ENCODE results near the gene LACTBL1.
"Not testable (repeated sequence)": the region's sequence is repeated elsewhere in the genome, so short reads cannot be mapped to it uniquely, and the experiment has no call there.

LACTBL1 gene

DNA sequence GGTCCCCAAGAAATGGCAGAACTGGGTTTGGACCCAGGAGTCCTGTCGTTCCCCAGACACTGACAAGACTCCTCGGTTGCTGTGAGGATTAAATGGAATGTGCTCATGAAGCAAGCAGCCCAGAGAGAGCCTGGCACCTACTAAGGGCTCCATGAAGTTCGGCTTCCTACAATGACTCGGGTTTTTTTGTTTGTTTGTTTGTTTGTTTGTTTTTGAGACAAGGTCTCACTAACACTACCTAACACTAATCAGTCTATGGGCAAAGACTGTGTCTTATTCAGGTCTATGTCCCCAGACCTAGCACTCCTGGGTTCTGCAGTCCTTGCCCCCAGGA, 3.4 kb upstream of the LACTBL1 start:
- no peak for ATAC-seq

DNA sequence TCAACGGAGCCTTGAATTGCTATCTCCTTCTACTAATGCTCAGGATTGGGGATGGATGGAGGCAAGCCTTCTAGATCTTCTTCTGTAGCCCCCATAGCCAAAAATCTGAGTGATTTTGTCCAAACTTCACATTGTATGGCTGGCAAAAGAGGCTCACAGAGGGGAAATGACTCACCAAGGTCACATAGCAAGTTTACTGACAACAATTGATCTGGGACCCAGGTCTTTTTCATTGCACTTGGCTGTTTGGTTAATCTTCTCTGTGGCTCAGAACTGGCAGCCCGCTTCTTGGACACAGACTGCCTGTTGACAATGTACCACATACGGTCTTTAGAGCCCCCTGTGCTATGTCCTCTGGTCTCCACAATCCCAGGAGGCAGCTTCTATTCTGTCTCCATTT, 3.0 kb upstream of the LACTBL1 start:
- ATAC-seq: no peak

DNA sequence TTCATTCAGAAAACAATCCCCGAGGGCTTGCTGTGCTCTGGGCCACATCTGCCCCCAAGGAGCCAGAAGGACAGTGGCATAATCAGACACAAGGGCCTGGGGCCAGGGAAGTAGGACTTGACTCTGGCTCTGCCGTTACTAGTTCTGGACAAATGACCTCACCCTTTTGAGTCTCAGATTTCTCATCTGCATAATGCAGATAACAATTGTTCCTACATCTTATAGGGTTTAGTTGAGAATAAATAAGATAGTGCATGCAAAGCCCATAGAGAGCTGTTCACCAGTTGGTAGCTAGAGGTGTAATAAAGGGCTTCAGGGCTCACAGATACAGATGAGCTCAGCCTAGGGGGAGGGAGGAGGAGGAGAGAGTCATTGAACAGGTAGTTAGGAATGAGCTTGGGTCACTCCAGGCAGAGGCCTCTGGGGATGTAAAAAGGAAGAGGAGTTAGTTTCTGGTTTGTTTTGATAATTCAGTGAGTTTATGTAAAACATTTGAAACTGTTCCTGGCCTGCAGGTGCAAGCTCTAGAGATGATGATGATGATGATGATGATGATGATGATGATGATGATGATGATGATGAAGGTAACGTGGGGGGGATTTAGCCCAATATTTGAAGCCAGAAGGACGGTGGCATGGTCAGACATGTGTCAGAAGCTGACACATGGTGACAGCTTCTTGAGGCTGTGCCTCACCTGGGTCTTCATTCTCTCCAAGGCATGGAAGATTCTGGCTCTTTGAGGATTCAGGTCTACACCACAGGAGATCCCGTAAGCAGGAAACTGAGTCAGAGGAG, 858 bp downstream of the LACTBL1 start:
- no peak for ATAC-seq

DNA sequence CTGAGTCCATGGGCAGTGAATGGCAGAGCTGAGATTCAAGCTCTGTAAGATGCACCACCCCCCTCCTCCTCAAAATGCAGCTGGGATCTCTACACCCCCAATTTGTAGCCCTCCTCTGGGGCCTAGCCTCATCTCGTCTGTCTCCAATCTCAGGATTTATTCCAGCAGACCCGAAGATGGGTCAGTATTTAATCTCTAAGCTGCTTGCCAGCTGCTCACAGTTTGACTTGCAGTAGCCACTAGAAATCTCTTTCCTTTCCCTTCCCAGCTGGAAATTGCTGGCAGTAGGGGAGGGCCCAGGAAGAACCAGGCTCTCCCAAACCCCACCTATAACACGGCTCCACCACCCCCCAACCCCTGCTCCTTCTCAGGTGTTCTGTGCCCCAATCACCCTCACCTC, 1.5 kb downstream of the LACTBL1 start:
- ATAC-seq: no peak

DNA sequence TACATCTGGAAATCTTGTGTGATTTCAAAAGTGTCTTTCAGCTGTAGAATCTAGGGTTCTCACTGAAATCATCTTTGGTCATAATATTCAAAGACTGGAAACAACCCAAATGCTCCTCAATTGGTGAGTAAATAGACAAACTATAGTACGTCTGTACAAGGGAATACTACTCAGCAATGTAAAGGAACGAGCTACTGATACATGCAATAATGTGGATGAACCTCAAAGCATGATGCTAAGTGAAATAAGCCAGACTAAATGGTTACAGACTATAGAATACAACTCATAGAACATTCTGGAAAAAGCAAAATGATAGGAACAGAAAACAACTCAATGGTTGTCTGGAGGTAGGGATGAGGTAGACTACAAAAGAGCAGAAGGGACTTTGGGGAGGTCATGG, 2.6 kb downstream of the LACTBL1 start:
- ATAC-seq: no peak

DNA sequence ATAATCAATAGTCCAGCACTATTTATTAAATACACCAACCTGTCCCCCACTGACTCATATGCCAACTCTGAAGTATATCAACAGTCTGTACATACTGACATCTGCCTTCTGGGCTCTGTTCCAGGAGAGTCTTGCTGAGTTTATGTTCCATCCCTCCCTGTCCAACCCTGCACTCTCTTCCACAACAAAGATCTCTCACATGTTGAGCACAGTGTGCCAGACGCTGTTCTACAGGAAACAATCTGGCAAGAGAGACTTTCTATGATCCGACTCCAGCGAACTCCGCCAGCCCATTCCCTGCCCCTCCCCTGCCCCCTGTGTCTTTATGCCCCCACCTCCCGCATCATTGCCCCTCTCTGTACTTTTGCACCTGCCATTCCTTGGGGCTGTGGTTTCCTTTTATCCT, 3.4 kb downstream of the LACTBL1 start:
- no peak for ATAC-seq

DNA sequence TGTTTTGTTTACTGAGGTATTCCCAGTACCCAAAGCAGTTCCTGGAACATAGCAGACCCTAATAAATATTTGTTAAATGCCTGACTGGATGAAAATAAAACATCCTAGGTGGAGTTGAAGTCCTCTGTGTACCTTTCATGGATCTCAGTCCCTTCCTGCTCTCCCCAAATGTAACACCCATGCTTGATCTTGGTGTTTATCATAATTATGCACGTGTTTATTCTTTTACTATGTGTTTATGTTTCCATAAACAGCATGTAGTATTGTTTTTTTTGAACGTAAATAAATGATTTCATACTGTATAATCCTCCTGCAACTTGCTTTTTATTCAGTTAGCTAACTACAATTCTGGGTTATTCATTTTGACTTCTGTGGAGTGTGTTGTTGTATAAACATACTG, 4.8 kb downstream of the LACTBL1 start:
- no peak for ATAC-seq

DNA sequence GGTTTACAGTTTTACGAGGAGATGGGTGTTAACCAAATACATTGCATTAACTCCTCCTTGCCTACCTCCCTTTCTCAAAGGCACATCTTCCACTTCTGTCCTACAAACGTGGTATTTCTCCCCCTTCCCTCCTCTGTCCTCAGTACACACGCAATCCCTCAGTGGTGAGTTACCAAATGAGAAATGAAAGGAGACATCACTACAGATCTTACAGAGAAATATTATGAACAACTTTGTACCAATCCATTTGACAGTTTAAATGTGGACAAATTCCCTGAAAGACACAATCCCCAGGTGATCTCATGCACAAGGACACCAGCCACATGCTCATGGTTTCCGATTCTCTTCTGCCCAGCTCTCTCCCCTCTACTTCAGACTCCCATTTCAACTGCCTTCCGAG, 6.4 kb downstream of the LACTBL1 start:
- ATAC-seq: no peak

DNA sequence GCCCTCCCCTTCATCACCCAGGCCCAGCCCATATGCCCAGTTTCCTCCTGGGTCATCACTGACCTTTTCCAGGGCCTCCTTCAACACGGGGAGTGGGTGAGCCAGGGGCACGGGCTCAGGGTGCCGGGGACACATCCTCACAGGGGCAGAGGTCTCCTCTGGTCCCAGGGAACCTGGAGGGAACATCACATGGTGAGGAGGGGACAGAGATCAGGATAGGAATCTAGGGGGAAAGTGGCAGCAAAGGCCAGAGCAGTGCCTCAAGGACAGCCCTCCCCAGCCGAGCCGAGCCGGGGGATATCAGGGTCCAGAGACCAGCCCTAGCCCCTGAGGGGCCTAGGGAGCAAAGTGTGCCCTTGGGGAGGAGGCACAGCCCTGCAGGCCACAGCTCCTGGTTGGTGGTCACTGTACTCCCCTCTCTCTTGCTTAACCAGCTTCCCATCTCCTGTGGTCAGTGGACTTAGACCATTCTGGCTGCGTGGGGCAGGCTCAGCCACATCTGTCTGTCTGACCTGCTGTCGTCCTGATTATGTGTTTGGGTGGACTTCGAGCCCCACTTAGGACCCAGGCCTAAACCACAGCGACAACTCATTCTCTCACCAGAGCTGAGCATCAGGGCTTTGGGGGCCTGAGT, 9.5 kb downstream of the LACTBL1 start:
- no peak for ATAC-seq

DNA sequence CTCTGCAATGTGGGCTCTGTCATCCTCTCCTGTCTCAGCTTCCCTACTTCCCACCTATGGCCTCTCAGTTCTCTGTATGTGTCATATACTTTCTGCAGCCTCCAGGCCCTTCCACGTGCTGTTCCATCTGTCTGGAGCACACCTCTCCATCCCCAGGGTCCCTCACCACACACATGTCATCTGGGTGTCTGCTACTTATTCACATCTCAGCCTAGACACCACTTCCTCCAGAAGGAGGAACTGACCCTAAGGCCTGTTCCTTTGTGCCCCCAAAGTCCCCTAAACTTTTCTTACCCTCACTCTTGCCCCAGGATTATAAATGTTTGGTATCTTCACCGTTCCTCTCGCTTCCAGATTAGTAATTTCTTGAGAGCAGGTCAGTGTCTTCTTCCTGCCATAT, 10.1 kb downstream of the LACTBL1 start:
- ATAC-seq: no peak

DNA sequence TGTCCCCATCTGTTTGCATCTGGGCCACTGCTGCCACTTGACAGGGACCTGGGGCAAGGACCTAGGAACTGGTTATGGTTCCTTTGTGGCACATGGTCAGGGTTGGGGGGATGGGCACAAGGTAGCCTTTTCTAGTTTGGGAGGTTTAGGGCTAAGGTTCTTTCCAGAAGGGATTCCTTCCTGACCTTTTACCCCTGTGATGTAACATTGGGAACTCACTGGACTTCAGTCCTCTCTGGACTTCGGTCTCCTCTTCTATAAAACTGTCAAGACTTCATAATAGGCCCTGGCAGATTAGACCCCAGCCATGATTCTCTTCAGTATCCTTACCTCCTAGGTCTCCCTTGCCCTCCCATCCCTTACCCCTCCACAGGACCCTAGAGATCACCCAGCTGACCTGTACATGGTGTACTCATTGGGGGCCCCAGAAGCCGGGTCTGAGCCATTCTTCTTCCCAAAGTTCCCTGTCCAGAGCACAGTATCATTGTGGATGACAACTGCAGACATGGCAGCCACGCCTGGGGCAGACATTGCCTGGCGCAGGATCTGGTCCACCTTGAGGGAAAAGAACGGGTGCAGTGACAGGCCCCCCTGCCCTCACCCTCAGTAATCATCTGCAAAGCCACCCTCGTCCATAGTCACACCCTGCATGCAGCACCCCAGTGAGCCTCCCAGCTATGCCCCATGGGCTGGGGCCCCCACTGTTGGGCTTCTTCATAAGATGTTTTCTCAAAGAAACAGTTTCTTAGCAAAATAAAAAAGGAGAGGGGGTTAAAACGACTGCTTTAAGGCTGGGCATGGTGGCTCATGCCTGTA, 12.9 kb downstream of the LACTBL1 start:
- ATAC-seq: no peak

DNA sequence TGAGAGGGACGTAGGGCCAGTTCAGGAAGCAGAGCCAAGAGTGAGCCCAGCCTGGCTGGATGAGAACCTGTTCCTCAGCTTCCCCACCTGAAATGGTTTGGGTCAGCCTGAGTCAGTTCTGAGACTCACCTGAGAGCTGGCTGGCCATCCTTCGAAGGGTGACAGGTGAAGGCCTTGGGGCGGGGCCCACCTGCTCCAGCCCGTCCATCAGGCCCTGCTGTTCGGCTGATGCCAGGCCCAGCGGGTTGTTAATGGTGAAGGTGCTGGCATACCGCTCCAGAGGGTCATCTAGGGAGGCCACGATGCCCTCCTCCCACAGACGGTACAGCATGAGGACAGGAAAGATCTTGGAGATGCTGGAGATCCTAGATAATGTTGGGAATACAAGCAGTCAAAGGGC, 14.1 kb downstream of the LACTBL1 start:
- no peak for ATAC-seq

DNA sequence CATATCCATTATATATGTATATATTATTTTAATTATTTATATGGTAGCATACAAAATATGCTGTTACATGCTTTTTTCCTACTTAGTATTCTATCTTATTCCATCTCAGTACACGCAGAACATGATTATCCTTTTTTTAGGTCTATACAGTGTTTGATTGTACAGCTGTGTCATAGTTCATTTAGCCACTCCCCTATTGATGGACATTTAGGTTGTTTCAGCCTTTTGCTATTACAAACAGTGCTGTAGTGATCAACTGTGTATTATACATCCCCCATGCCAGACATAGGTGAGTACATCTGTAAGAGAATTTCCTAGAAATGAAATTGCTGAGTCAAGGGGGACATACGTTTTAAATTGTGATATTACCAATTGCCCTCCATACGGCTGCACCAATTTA, 15.6 kb downstream of the LACTBL1 start:
- ATAC-seq: no peak

DNA sequence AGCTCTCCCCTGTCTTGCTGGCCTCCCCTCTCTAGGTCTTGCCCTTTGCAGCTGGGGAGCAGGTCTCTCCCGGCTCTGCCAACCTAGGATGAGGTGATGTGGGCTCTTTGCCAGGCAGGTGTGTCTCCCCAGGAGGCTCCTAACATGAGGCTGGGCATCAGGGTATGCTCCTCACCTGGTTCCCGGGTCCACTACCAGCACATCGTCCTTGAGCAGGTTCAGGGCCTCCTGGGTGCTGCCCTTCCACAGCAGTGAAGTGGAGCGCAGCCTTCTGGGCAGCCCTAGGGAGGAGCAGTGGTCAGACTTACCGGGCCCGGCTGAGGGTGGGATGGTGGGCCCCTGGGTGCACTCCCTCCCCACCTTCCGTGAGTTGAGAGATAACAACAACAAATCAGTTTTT, 17.5 kb downstream of the LACTBL1 start:
- no peak for ATAC-seq

DNA sequence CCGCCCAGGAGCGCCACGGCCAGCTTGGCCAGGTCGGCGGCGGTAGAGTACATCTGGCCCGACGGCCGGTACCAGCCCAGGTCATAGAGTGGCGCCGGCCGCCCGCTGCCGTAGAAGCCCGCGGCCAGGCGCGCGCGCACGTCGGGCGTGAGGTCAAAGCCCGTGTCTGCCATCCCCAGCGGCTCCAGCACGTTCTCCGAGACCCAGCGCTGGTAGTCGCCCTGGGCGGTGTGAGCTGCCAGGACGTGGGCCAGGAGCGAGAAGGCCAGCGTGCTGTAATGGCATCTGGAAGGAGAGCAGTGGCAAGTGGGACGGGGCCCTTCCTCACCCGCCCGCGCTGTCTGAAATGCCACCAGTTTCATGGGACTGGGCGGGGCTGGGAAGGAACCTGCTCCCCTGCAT, 18.9 kb downstream of the LACTBL1 start:
- ATAC-seq: no peak

DNA sequence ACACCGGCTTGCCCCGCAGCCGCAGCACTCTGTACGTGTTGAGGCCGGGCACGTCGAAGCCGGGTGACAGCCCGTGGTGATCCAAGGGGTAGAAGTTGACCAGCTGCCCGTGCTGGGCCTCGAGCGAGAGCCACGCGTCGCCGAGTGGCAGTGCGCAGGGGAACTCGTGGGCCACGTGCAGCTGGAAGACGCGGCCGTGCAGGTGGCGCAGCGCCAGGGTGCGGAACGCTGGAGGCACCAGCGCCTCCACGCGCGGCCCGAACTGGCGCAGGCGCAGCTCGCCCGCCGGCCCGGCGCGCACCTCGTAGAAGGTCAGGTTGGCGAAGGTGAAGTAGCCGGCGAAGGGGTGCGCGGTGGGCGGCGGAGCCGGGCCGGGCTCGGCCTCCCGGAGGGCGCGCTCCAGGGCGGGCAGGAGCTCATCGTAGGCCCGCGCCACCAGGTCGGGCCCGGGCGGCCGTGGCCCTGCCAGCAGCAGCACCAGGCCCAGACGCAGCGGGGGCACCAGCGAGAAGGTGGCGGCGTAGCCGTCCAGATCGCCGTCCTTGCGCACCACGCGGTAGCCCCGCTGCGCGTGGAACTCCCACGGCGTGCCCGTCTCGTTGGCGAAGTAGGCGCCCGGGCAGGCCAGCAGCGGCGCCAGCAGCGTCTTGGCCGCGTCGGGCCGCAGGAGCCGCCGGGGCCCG, 19.5 kb downstream of the LACTBL1 start:
- ATAC-seq: no peak

DNA sequence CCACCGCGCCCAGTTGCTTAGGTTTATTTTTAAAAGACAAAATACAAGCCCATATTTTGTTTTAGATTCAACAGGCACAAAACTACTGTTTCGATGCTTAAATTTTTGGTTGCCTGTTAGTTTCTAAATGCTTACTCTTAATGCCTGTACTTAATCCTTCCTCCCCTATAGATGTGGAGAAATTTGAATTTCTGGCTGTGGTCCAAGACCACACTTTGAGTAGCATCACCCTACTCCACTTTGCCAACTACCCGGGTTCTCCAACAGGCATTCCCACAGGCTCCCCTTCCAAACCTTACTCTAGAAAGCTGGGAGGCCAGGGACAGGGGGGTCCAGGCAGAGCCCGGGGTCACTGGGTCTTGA, 20.0 kb downstream of the LACTBL1 start:
- ATAC-seq: no peak

DNA sequence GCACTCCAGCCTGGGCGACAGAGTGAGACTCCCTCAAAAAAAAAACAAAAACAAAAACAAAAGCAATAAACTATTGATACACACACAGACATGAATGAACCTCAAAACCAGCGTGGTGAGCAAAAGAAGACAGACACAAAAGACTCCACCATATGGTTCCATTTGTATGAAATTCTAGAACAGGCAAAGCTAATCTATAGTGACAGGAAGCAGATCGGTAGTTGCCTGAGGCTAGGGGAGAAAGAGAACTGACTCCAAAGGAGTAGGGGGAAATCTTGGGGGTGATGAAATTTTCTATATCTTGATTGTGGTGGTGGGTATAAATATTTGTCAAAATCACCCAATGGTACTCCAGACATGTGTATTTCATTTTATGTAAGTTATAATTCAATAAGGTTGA, 20.9 kb downstream of the LACTBL1 start:
- no peak for ATAC-seq

DNA sequence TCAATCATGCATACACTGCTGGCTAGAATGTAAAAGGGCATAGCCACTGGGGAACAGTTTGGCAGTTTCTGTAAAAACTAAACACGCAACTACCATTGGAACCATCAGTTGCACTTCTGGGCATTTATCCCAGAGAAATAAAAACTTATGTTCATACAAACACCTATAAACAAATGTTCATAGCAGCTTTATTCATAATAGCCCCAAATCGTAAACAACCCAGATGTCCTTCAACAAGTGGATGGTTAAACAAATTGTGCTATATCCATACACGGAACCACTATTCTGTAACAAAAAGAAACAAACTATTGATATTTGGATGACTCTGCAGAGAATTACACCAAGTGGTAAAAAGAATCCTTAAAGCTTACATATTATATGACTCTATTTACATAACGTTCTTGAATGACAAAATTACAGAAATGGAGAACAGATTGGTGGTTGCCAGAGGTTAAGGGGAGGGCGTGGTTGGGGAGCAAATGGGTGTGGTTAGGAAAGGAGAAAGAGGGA, 22.8 kb downstream of the LACTBL1 start:
- ATAC-seq: no peak

DNA sequence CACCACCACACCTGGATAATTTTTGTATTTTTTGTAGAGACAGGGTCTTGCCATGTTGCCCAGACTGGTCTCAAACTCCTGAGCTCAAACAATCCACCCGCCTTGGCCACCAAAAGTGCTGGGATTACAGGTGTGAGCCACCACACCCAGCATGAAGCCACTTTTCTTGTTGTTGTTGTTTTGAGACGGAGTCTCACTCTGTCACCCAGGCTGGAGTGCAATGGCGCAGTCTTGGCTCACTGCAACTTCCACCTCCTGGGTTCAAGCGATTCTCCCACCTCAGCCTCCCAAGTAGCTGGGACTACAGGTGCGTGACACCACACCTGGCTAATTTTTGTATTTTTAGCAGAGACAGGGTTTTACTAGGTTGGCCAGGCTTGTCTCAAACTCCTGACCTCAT, 27.5 kb downstream of the LACTBL1 start:
- ATAC-seq: not testable (repeated sequence)

DNA sequence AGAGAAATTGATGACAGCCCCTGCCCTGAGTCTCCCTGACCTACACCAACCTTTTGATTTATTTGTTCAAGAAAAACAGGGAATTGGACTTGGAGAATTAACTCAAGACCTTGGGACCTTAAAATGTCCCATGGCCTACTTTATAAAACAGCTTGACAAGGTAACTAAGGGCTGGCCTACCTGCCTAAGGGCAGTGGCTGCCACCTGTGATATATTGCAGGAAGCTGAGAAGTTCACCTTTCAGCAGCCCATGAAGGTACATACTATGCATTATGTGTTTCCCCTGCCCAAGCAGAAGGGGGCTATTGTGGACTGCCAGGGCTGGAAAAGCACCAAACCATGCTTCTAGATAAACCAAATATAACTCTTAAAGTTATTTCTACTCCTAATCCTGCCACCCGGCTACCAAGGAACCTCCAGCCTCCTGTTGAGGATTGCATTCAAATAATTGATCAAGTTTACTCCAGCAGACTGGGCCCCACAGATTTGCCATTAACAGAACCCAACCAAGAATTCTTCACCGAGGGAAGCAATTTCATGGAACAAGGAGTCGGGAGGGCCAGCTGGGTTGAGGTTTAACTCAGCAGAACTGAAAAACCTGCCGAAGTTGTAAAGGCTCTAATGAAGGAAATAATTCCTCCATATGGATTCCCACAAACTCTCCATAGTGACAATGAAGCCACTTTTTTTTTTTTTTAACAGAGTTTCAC, 28.2 kb downstream of the LACTBL1 start:
- no peak for ATAC-seq

DNA sequence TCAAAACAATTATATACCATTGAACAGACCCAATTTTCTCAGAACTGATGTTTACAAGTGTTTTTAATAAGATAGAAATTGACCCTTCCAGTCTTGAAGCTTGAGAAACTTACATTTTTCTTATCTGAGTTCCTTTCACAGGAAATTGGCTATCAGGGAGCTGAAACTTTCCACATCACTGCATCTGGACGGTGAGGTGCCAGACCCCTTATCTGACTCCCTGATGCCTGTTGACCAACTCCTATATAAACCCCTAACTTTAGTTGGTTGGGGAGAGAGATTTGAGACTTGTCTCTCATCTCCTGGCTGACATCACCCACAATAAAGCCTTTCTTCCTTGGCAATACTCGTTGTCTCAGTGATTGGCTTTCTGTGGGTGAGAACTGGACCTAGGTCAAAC, 31.4 kb downstream of the LACTBL1 start:
- no peak for ATAC-seq

DNA sequence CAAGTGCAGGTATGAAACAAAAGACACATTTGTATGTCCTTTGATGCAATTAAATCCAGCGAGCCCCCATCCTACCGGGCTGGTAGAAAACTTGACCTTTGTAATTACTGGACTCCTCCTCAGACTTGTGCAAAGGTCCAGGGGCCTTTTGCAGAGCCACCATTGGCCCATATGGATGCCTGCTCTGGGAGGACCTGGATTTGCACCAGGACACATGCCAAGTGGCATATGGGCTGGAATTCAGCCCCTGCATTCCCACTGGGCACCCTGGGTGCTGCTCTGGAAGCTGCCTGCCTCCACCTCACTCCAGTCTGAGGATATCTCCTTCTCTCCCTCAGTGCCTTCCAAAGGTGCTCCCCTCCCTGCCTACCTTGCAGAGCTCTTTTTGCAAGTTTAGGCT, 36.0 kb downstream of the LACTBL1 start:
- no peak for ATAC-seq
